Measurements from ENCODE around the gene GRHPR.

GRCh38 chr9:37447111-37447510, 24.6 kb downstream of the GRHPR start:
- TF ChIP-seq, protein P1, sequence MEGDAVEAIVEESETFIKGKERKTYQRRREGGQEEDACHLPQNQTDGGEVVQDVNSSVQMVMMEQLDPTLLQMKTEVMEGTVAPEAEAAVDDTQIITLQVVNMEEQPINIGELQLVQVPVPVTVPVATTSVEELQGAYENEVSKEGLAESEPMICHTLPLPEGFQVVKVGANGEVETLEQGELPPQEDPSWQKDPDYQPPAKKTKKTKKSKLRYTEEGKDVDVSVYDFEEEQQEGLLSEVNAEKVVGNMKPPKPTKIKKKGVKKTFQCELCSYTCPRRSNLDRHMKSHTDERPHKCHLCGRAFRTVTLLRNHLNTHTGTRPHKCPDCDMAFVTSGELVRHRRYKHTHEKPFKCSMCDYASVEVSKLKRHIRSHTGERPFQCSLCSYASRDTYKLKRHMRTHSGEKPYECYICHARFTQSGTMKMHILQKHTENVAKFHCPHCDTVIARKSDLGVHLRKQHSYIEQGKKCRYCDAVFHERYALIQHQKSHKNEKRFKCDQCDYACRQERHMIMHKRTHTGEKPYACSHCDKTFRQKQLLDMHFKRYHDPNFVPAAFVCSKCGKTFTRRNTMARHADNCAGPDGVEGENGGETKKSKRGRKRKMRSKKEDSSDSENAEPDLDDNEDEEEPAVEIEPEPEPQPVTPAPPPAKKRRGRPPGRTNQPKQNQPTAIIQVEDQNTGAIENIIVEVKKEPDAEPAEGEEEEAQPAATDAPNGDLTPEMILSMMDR (conservative IDR thresholded peaks at IDR 0.05 in 1 of 2, IDR thresholded peaks at IDR 0.05 in 1 of 2; ENCODE audit: extremely low read depth in 1 of 2, insufficient read depth in 1 of 2, low read depth in 1 of 2, low read length in 2 of 2): no peak
- no peak for TF ChIP-seq EZH2 (IDR thresholded peaks at IDR 0.05; ENCODE audit: borderline replicate concordance, low read length)
